Measurements from ENCODE around the gene CEPT1. TPM values are rescaled to one million over a fixed set of nuclear protein-coding genes. Genes with fewer than 3 reads are reported as not detected.

The CEPT1 gene
- 42.2 and 61.4 TPM in 2 replicates for total RNA-seq

DNA sequence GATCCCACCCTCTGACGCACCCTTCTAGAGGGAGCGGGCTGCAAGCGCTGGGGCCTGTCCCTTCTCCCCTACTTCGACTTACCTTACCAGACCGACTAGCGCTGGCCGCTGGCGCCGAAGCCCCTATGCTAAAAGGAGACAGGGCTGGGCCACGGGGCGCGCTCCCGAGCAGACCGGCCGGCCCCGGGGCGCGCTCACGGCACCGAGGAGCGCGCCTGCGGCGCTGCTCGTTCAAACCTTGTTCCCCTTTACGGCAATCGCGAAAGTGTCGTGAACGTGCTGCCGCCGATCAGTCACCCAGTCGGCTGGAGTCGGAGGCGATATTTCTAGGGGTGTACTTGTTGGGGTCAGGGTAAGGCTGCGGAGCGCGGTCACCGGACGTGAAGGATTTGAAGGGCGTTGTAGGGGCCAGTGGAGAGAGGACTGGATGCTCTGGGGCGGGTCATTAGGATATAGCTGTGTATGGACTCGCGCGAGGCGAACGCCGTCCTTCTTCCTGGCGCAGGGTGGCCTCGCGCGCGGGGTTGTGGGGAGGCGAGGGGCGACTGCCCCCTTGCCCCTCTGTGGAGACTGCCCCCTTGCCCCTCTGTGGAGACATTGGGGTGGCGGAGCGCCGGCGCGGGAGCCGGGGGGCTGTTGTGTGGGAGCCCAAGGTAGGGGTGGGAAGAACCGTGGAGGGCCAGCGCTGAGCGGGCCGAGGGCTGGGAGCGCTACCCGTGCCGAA lies at the start of gene CEPT1, which contains the start of gene DRAM2:
CEPT1 (plus strand) TSS at position 268 of the 724 bp plus-strand sequence. CDS start 7,492 bp downstream, outside the sequence.
DRAM2 (minus strand) TSS at position 138 of the 724 bp plus-strand sequence. CDS start 8,539 bp downstream, outside the sequence.

DNA sequence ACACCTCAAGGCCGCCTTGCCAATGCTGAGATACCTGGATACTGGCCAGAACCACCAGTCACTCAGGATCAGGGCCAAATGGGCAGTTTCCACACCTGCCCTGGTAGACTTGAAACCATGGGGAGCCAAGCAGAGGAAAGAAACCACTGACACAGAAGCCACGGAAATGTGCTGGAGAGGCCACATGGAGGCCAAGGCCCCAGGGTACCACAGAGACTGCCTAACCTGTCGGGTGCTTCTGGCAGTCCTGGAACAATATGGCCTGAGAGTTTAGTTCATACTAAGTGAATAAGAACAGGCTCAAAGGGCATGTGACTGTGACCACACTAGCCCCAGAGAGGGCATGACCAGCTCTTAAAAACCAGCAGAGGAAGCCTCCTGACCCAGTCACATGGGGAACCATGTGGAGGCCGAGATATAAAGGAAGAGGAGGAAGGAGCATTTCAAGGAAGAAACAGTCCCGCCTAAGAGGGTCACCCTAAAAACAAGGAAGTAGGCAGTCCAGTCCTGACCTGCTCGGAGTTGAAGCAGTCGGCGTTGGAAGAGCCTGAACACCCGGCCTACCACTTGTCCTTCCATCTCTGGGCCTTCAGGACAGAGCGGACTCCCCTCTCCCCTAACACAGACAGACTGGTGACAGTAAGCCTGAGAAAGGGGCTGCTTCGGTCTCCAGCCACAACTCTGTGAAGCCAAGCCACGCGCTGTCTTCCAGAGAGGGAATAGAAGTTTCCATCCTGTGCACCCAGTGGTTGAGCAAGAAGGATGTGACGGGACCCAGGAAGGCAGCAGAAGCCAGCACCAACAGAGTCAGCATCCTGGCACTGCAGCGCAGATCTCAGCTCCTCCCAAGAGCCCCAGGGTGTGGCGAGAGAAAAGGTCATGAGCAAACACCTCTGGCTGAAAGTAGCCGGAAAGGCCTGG lies 60.1 kb downstream of the CEPT1 start, which contains the start of gene DENND2D:
DENND2D (minus strand) TSS at position 766 of the 921 bp plus-strand sequence; CDS start at position 579, 187 bp downstream.

DNA sequence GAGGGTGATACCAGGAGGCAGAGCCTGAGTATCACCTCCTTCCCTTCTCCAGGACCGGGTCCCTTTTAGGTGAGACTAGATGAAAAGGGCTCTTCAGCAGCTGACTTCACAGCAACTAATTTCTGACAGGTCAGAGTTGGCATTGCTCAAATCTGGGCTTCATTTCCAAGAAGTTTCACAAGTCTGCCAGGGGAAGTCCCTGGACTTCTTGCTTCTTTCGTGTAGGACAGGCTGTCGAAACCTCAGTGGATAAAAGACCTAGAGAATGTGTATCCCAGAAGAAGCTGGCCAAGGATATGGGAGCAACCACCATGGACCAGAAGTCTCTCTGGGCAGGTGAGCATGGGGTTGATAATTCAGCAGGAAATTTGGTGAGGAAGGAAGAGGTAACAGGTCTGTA lies 87.4 kb downstream of the CEPT1 start, which contains the start of gene CHI3L2:
CHI3L2 (plus strand) TSS at position 280 of the 400 bp plus-strand sequence; CDS start at position 297, 17 bp downstream.

Other genes starting within 250 kb of the CEPT1 start
- gene LRIF1, start 176.3 kb upstream of the CEPT1 start, total RNA-seq = 13.3 and 14.3 TPM in 2 replicates
- 62.9 and 67.2 TPM in 2 replicates for gene DRAM2, start 130 bp upstream of the CEPT1 start, total RNA-seq
- 0.97 and 2.3 TPM in 2 replicates for gene DENND2D, start 60.4 kb downstream of the CEPT1 start, total RNA-seq
- gene CHI3L2, start 87.5 kb downstream of the CEPT1 start, total RNA-seq = not detected in 2 replicates
- gene CHIA, start 150.6 kb downstream of the CEPT1 start, total RNA-seq = not detected in 2 replicates